OCI-LY1 (cell line): ENCODE data around the gene KRT32.

Source experiments
- EZH2 ChIP-seq: fragments of 200-600 bp; sonication (generic), shearing (Covaris generic); IDR thresholded peaks from 2 replicates; pipeline ENCODE4 v1.8.0; 2017; ENCODE audit warnings: borderline replicate concordance, mixed run types, mild to moderate bottlenecking, antibody characterized with exemption, low read length, moderate library complexity, mixed read lengths
- TF ChIP-seq, protein P1 (sequence below): fragments of 200-600 bp; sonication (generic), shearing (Covaris generic); IDR thresholded peaks from 2 replicates; pipeline ENCODE4 v1.5.1; 2017; ENCODE audit warnings: mild to moderate bottlenecking, antibody characterized with exemption, low read length, moderate library complexity, mixed read lengths

DNA sequence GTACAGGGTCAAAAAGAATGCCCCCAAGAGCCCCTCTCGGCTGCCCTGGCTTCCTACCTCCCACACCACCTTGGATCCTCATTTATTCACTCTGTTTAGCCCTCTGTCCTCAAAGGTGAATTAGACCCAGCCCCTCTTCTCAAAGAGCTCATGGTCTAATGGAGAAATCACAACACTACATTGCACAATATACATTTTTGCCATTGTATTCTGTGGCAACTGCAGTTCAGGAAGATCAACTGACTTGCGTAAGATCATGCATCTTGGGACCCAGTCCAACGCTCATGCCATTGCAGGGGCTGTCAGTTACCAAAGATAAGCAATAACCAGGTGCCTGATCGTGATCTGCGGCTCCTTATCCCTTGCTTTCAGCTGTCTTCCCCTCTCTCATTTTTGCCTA lies 27.8 kb downstream of the KRT32 start:
- TF ChIP-seq, protein P1, sequence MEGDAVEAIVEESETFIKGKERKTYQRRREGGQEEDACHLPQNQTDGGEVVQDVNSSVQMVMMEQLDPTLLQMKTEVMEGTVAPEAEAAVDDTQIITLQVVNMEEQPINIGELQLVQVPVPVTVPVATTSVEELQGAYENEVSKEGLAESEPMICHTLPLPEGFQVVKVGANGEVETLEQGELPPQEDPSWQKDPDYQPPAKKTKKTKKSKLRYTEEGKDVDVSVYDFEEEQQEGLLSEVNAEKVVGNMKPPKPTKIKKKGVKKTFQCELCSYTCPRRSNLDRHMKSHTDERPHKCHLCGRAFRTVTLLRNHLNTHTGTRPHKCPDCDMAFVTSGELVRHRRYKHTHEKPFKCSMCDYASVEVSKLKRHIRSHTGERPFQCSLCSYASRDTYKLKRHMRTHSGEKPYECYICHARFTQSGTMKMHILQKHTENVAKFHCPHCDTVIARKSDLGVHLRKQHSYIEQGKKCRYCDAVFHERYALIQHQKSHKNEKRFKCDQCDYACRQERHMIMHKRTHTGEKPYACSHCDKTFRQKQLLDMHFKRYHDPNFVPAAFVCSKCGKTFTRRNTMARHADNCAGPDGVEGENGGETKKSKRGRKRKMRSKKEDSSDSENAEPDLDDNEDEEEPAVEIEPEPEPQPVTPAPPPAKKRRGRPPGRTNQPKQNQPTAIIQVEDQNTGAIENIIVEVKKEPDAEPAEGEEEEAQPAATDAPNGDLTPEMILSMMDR = no peak
- no peak for TF ChIP-seq EZH2
